Activated CD8-positive, alpha-beta memory T cell treated with anti-CD3 and anti-CD28 coated beads, Interleukin-2, amount 10 ng/mL, durations not matched to agents 7 days and 5 days (primary cell): ENCODE measurements around the gene SCFD2. TPM values are rescaled to one million over a fixed set of nuclear protein-coding genes. Genes with fewer than 3 reads are reported as not detected.

ENCODE experiments used
- ATAC-seq: fragments of 150-1000 bp; cut with Tn5 transposase; one replicate; pipeline ENCODE4 v1.10.0; 2021; ENCODE audit warnings: moderate library complexity
- CTCF ChIA-PET: fragments of 350-600 bp; sonication (Branson Sonifier 250); formaldehyde crosslinking; loops from one replicate; lab custom pipeline; 2021; ENCODE audit warnings: antibody characterized with exemption; lab: Charles Lee
- DNase-seq: peaks from one replicate; pipeline ENCODE4 v3.0.0-alpha.2; 2020
- H3K27ac Mint-ChIP-seq: one replicate; pipeline ENCODE4 v1.8.0; 2021; ENCODE audit warnings: mild to moderate bottlenecking, mixed read lengths
- H3K27me3 Mint-ChIP-seq: one replicate; pipeline ENCODE4 v1.8.0; 2021; ENCODE audit warnings: mixed read lengths
- H3K36me3 Mint-ChIP-seq: one replicate; pipeline ENCODE4 v1.8.0; 2021; ENCODE audit warnings: mild to moderate bottlenecking, mixed read lengths
- H3K4me1 Mint-ChIP-seq: one replicate; pipeline ENCODE4 v1.8.0; 2021; ENCODE audit warnings: mixed read lengths
- H3K4me3 Mint-ChIP-seq: one replicate; pipeline ENCODE4 v1.8.0; 2021; ENCODE audit warnings: mild to moderate bottlenecking, moderate library complexity, mixed read lengths
- H3K9me3 Mint-ChIP-seq: one replicate; pipeline ENCODE4 v1.8.0; 2022; ENCODE audit warnings: low read depth, mixed read lengths
- total RNA-seq, 2 experiments: library from RNA; stranded (reverse); gene quantifications; one replicate each; pipeline ENCODE4 v1.2.3, GENCODE V29; 2021

SCFD2 gene
- total RNA-seq, 2 experiments from 2014 or later = 28.3 to 30.9 TPM

DNA sequence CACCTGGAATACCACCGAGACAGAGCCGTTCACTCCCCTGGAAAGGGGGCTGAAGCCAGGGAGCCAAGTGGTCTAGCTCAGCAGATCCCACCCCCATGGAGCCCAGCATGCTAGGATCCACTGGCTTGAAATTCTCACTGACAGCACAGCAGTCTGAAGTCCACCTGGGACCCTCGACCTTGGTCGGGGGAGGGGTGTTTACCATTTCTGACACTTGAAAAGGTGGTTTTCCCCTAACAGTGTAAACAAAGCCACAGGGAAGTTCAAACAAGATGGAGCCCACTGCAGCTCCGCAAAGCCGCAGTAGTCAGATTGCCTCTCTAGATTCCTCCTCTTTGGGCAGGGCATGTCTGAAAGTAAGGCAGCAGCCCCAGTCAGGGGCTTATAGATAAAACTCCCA, 260.5 kb downstream of the SCFD2 start:
- DNase-seq = no peak
- Mint-ChIP-seq H3K27ac (no peak overlapping the region), H3K9me3 (peaks cover 2% of the 10 kb centered on the region), H3K4me1 (peaks cover 4% of the 10 kb centered on the region), H3K27me3 (no peaks in the 10 kb centered on the region), H3K36me3 (peaks cover 19% of the 10 kb centered on the region), H3K4me3 (no peak overlapping the region)
- CTCF ChIA-PET = no interaction called here
- ATAC-seq = no peak

DNA sequence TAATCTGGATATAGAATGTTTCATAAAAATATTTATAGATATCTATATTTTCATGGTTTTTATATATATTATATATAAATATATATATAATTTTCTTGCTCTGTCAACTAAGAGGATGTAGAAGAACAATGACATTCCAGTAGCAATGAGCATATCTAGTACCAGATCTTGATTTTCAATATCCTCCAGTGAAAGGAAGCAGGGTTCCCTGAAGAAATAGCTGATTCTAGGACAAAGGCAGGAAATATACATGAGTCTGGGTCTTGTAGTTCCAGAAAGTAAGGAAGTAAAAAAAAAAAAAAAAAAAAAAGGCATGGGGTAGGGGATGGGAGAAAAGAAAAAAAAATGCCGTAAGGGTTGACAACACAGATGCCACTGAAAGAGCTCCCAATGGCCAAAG, 262.4 kb downstream of the SCFD2 start:
- peaks cover 4% of the 10 kb centered on the region for H3K4me1 Mint-ChIP-seq
- H3K9me3 Mint-ChIP-seq = peaks cover 5% of the 10 kb centered on the region
- peaks cover 18% of the 10 kb centered on the region for H3K36me3 Mint-ChIP-seq
- no peak for ATAC-seq
- CTCF ChIA-PET = no interaction called here
- no peaks in the 10 kb centered on the region for H3K27me3 Mint-ChIP-seq
- no peak for DNase-seq
- H3K4me3 Mint-ChIP-seq = no peak overlapping the region
- no peak overlapping the region for H3K27ac Mint-ChIP-seq

DNA sequence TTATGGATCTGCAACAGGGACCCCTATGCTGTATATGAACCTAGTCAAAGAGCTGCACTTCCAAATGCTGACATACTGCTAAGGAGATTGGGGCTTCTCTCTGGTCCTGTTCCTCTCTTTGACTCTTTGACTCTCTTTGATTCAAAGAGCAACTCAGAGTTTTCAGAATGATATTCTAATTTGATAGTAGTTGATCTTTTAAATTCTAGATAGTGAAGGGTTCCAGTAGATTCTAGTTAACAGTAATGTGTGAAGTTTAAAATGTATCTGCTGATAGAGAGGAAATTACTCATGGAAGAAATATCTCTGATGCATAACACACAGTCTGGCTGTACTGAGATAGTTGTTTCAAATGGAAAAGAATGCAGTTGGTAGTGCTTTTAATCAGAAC, 264.7 kb downstream of the SCFD2 start:
- DNase-seq (no peak), ATAC-seq (no peak)
- H3K4me1 Mint-ChIP-seq = peaks cover 4% of the 10 kb centered on the region
- peaks cover 16% of the 10 kb centered on the region for H3K36me3 Mint-ChIP-seq
- no peak overlapping the region for H3K27ac Mint-ChIP-seq
- H3K9me3 Mint-ChIP-seq = peaks cover 5% of the 10 kb centered on the region
- H3K27me3 Mint-ChIP-seq = no peaks in the 10 kb centered on the region
- no peak overlapping the region for H3K4me3 Mint-ChIP-seq
- CTCF ChIA-PET = no interaction called here

DNA sequence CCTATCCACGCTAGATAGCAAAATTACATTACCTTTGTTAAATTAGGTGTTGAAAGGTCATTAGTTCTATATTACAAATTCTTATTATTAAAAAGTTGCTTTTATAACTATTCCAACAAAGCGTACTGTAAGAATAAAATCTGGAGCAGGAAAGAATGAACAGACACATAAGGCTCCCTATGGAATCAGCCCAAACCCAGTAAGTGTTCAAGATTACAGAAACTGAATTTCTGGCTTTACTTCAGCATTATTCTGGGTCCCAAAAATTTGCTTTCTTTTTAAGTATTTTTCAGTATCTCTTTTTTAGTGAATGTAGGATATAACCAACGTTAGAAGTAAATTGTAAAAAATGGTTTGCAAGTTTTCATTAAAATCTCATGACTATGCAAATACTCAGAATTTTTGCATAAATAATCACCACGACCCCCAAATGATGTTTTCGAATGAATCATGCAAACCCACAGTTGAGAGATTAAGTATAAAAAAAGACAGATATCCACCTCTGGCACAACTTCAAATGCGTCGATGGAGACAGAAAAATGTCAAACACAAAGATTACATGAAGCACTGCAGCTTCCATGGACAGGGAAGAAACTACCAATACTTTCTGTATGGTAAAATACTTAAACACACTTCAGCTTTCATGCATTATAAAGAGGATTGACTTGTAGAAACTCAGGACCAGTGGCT, 265.2 kb downstream of the SCFD2 start:
- DNase-seq (no peak), ATAC-seq (no peak)
- H3K9me3 Mint-ChIP-seq = peaks cover 5% of the 10 kb centered on the region
- H3K4me3 Mint-ChIP-seq = no peak overlapping the region
- peaks cover 4% of the 10 kb centered on the region for H3K4me1 Mint-ChIP-seq
- H3K27me3 Mint-ChIP-seq = no peaks in the 10 kb centered on the region
- H3K27ac Mint-ChIP-seq = no peak overlapping the region
- CTCF ChIA-PET = no interaction called here
- H3K36me3 Mint-ChIP-seq = peaks cover 16% of the 10 kb centered on the region

DNA sequence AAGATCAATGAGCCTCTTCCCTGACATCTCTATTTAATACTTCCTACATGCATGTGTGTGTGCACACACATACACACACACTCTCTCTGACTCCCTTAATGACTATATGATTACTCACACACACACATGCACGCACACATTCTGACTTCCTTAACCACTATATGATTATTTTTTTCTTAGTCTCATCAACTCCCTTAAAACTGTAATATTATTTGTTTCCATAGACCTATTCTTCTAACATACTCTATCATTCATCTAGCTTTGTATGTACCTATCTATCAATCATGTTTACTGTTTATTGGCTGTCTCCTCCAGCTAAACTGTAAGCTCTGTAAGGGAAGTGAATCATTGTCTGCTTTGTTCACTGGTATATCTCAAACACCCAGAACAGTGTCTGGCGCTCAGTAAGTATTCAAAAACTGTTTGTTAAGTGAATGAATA, 267.2 kb downstream of the SCFD2 start:
- ATAC-seq = no peak

DNA sequence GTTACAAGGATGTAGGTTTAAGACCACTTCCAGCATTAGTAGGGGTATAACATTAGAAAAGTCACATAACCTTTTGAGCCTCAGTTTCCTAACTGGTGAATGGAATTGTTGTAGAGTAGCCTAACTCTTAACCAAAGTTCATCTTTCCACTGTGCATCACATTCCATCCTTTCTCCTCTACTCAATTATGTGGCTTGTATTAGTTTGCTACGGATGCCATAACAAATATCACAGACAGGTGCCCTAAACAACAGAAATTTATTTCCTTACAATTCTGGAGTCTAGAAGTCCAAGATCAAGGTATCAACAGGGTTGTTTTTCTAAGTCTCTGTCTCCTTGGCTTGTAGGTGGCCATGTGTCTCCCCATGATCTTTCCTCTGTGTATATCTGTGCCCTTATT, 271.8 kb downstream of the SCFD2 start:
- CTCF ChIA-PET = no interaction called here
- Mint-ChIP-seq H3K4me3 (no peak overlapping the region), H3K27me3 (no peaks in the 10 kb centered on the region), H3K36me3 (peaks cover 9% of the 10 kb centered on the region), H3K9me3 (peaks cover 5% of the 10 kb centered on the region), H3K4me1 (no peaks in the 10 kb centered on the region), H3K27ac (no peak overlapping the region)
- ATAC-seq (no peak), DNase-seq (no peak)

More for the DNA sequence above, 267.2 kb downstream of the SCFD2 start:
- H3K4me1 Mint-ChIP-seq = peaks cover 4% of the 10 kb centered on the region
- no peak overlapping the region for H3K27ac Mint-ChIP-seq
- DNase-seq = no peak
- H3K4me3 Mint-ChIP-seq = no peak overlapping the region
- peaks cover 5% of the 10 kb centered on the region for H3K9me3 Mint-ChIP-seq
- peaks cover 15% of the 10 kb centered on the region for H3K36me3 Mint-ChIP-seq
- H3K27me3 Mint-ChIP-seq = no peaks in the 10 kb centered on the region
- CTCF ChIA-PET = no interaction called here

DNA sequence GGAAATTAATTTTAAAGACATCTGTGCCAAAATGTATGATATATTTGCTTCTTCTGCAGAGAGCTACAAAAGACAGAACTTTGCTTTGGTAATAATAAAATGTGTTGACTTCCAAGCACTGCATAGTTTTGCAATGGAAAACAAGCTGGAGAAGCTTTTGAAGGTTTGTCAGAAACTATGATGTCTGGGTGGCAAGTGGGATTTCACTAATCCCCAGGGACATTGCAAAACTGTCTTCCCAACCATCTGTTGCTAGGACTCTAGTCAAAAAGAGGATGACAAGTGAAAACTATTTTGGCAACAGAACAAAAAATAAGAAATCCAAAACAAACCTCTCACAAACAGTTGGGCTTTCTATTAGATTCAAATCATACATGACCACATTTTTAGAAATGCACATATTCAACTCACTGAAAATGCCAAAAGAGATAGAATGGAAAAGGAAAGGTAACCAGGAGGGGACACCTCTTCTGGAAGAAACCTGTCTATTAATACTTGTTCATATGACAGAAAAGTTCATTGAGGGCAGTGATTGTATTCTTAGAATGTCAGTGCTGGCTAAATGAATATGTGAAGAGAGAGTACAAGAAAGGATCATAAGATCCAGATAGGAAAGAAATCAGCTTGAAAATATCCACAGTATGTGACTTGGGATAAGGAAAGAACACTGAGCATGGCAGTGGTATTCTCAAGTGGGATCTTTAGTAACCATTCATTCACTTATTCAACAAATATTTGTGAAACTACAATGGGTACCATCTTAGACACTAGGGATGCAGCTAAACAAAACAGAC, 275.7 kb downstream of the SCFD2 start:
- Mint-ChIP-seq H3K27me3 (no peaks in the 10 kb centered on the region), H3K36me3 (peaks cover 9% of the 10 kb centered on the region), H3K9me3 (no peaks in the 10 kb centered on the region), H3K4me1 (no peaks in the 10 kb centered on the region), H3K4me3 (no peak overlapping the region), H3K27ac (no peak overlapping the region)
- ATAC-seq (no peak), DNase-seq (no peak)
- CTCF ChIA-PET = no interaction called here

DNA sequence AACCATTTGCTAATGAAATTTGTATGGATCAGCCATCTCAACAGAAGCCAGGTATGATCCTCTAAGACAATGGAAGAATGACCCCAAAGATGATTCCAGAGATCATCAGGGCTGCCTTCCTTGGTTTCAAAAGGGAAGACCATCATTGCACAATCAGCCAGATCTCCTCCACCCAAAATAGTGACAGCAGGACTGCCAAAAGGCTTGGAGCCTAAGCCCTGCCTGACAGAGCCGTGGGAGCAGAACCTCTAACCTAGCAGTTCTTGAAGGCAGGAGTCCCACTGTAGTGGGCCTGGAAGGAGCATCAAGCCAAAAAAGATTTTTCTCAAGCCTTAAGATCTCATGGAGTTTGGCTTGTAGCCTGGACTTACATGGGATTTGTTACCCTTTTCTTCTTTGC, 277.7 kb downstream of the SCFD2 start:
- H3K4me1 Mint-ChIP-seq = no peaks in the 10 kb centered on the region
- H3K4me3 Mint-ChIP-seq = no peak overlapping the region

DNA sequence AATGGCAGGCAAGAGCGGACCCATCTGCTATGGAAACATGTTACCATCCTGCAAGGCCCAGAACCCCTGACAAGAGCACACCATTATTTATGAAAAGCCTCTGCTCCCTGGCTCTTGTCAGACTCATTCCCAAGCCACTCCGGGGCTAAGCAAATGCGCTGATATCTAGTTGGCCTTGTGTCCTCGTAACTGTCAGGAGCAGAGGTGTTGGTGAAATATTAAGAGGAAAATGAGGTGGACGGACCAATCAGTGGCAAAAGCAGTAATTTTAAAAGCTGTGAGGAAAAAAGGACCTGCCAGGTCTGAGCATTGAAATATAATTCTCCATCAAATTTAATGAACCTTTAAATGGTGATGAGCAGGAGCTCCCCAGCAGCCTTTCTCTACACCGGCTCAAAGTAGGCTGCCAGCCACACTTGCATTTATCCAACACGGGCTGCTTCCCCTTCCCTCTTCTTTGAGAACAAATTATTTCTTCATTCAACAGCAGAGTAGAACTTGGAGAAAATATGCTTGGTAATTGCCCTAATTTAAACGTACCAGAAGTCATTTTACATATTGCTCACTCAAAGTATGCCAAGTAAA, 289.4 kb downstream of the SCFD2 start:
- CTCF ChIA-PET = no interaction called here
- Mint-ChIP-seq H3K4me1 (peaks cover 9% of the 10 kb centered on the region), H3K4me3 (no peak overlapping the region), H3K27ac (no peak overlapping the region), H3K36me3 (peaks cover 2% of the 10 kb centered on the region), H3K9me3 (no peaks in the 10 kb centered on the region), H3K27me3 (no peaks in the 10 kb centered on the region)
- ATAC-seq (no peak), DNase-seq (no peak)

More for the DNA sequence above, 277.7 kb downstream of the SCFD2 start:
- DNase-seq (no peak), ATAC-seq (no peak)
- CTCF ChIA-PET = no interaction called here
- H3K36me3 Mint-ChIP-seq = peaks cover 17% of the 10 kb centered on the region
- no peaks in the 10 kb centered on the region for H3K9me3 Mint-ChIP-seq
- no peaks in the 10 kb centered on the region for H3K27me3 Mint-ChIP-seq
- H3K27ac Mint-ChIP-seq = no peak overlapping the region

DNA sequence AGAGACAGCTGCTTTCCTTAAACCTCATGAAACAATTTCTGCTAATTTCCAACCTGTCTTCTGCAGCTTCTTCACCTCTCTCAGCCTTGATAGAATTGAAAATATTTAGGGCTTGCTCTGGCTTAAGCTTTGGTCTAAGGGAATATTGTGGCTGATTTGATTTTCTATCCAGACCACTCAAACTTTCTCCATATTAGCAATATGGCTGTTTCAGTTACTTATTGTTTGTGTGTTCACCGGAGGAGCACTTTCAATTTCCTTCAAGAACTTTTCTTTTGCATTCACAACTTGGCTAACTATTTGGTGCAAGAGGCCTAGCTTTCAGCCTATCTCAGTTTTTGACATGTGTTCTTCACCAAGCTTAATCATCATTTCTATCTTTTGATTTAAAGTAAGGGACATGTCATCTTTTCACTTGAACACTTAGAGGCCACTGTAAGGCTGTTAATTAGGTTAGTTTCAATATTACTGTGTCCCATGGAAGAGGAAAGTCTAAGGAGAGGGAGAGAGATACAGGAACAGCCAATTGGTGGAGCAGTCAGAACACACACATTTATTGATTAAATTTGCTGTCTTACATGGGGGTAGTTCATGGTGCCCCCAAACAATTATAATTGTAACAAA, 290.6 kb downstream of the SCFD2 start:
- H3K9me3 Mint-ChIP-seq = peaks cover 3% of the 10 kb centered on the region
- peaks cover 9% of the 10 kb centered on the region for H3K4me1 Mint-ChIP-seq
- no peak overlapping the region for H3K27ac Mint-ChIP-seq
- CTCF ChIA-PET = no interaction called here
- no peak overlapping the region for H3K4me3 Mint-ChIP-seq
- ATAC-seq (no peak), DNase-seq (no peak)
- H3K36me3 Mint-ChIP-seq = peaks cover 5% of the 10 kb centered on the region
- no peaks in the 10 kb centered on the region for H3K27me3 Mint-ChIP-seq

DNA sequence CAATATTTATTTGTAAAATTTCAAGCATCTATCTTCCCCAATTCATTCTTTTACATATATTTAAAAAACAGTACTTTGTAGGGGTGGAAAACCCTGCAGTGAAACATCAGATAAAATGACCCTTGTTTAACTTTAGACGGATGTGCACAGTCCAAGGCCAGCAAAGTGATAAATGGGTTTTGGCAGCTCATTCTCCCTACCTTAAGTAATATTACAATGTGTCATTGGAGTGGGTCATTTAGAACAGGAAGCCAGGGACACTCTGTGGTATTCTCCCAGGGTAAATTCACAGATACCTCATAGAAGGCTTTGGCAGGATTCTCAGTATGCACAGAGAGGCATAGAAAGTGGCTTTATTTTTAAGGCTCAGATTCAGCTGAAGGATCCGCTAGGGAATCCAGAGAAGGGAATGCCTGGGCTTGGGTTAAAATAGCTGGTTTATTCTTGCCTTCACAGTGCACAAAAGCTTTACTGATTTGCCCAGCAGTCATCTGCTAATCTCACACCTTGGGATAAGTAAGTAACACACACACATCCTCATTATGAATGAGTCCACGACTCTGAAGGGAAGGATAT, 297.0 kb downstream of the SCFD2 start:
- peaks cover 17% of the 10 kb centered on the region for H3K36me3 Mint-ChIP-seq
- DNase-seq (no peak), ATAC-seq (no peak)
- no peak overlapping the region for H3K27ac Mint-ChIP-seq
- no peaks in the 10 kb centered on the region for H3K4me1 Mint-ChIP-seq
- H3K9me3 Mint-ChIP-seq = peaks cover 16% of the 10 kb centered on the region
- CTCF ChIA-PET = no interaction called here
- no peak overlapping the region for H3K4me3 Mint-ChIP-seq
- H3K27me3 Mint-ChIP-seq = no peaks in the 10 kb centered on the region

DNA sequence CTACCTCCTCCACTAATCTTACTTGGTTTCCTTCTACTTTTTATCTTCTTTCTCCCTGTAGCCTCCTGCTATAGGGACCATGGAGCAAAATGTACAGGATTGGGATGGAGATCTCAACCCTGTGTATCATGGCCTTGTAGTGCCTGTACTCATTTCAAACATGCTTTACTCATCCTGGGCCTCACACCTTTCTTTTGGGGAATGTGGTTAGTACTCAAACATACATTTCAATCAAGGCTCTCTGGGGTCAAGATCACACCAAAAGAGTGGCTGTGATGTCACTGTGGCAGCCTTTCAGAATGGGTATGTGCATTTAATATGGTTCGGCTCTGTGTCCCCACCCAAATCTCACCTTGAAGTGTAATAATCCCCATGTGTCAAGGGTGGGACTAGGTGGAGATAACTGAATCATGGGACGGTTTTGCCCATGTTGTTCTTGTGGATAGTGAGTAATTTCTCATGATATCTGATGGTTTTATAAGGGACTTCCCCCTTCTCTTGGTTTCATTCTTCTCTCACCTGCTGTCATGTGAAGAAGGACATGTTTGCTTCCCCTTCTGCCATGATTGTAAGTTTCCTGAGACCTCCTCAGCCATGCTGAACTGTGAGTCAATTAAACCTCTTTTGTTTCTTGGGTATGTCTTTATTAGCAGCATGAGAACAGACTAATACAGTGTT, 298.6 kb downstream of the SCFD2 start:
- DNase-seq = no peak
- no peaks in the 10 kb centered on the region for H3K27me3 Mint-ChIP-seq
- no peak for ATAC-seq
- CTCF ChIA-PET = no interaction called here
- no peak overlapping the region for H3K27ac Mint-ChIP-seq
- peaks cover 17% of the 10 kb centered on the region for H3K36me3 Mint-ChIP-seq
- H3K4me3 Mint-ChIP-seq = no peak overlapping the region
- H3K9me3 Mint-ChIP-seq = peaks cover 16% of the 10 kb centered on the region
- no peaks in the 10 kb centered on the region for H3K4me1 Mint-ChIP-seq

DNA sequence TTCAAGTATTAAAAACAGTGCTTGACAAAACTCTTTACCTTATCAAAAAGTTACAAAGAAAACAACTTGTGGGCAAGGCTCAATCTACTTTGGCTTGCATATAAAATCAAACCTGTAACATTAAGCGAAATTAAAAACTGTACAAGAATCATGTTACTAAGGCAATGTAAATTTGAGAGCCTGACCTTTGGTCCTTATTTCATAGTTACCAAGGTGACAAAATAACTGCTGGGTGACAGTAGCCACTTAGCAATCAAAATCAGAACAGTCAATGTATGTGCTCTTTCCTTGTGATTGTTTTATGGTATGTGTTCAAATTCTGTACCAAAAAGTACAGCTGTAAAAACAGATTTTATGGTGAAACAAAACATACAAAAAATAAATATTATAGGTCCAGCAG, 299.7 kb downstream of the SCFD2 start:
- no peak for DNase-seq
- Mint-ChIP-seq H3K9me3 (peaks cover 16% of the 10 kb centered on the region), H3K36me3 (peaks cover 17% of the 10 kb centered on the region), H3K27me3 (no peaks in the 10 kb centered on the region), H3K4me3 (no peak overlapping the region), H3K4me1 (no peaks in the 10 kb centered on the region), H3K27ac (no peak overlapping the region)
- CTCF ChIA-PET = no interaction called here
- ATAC-seq = no peak
